ENCODE measurements around the gene KRTAP17-1. TPM values are rescaled to one million over a fixed set of nuclear protein-coding genes. Genes with fewer than 3 reads are reported as not detected.

The KRTAP17-1 gene
- total RNA-seq, 4 donors from 2014 or later = not detected

DNA sequence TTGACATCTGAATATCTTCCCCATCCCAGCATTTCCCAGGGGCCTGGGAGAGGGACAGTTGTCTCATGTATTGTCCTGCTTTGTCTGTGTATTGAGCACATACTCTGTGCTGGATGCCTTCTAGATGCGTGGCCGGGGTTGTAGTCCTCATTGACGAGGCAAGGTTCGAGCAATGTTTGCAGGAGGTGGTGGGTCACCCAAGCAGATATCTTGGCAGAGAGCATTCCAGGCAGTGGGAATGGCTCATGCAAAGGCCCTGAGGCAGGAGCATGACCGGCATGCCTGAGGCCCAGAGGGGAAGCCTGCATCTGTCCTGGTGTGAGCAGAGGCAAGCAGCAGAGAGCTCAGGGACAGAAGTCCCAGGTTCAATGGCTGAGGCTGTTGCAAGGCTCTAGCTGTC, 17.6 kb upstream of the KRTAP17-1 start:
- TF ChIP-seq POLR2A (IDR thresholded peaks at IDR 0.05) = no peak
- TF ChIP-seq, protein P1, sequence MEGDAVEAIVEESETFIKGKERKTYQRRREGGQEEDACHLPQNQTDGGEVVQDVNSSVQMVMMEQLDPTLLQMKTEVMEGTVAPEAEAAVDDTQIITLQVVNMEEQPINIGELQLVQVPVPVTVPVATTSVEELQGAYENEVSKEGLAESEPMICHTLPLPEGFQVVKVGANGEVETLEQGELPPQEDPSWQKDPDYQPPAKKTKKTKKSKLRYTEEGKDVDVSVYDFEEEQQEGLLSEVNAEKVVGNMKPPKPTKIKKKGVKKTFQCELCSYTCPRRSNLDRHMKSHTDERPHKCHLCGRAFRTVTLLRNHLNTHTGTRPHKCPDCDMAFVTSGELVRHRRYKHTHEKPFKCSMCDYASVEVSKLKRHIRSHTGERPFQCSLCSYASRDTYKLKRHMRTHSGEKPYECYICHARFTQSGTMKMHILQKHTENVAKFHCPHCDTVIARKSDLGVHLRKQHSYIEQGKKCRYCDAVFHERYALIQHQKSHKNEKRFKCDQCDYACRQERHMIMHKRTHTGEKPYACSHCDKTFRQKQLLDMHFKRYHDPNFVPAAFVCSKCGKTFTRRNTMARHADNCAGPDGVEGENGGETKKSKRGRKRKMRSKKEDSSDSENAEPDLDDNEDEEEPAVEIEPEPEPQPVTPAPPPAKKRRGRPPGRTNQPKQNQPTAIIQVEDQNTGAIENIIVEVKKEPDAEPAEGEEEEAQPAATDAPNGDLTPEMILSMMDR (IDR thresholded peaks at IDR 0.05) = no peak
- H3K9me3 ChIP-seq = no peaks in the 10 kb centered on the region
- no peak overlapping the region for H3K4me3 ChIP-seq
- H3K4me1 ChIP-seq = no peaks in the 10 kb centered on the region
- no peak for DNase-seq
- H3K36me3 ChIP-seq = no peaks in the 10 kb centered on the region
- H3K27ac ChIP-seq = no peak overlapping the region
- no peaks in the 10 kb centered on the region for H3K27me3 ChIP-seq

DNA sequence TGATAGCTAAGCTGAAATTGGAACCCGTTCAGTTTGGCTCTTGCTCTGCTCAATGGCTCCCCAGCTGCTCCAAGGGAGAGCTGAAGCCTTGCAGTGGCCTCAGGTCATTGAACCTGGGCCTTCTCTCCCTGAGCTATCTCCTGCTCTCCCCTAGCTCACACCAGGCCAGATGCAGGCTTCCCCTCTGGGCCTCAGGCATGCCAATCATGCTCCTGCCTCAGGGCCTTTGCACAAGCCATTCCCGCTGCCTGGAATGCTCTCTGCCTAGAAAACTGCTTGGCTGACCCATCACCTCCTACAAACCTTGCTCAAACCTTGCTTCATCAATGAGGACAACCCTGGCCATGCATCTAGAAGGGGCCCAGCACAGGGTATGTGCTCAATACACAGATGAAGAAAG, 16.7 kb upstream of the KRTAP17-1 start:
- TF ChIP-seq POLR2A (IDR thresholded peaks at IDR 0.05) = no peak
- TF ChIP-seq, protein P1 (IDR thresholded peaks at IDR 0.05) = no peak
- H3K27me3 ChIP-seq = no peaks in the 10 kb centered on the region
- no peak for DNase-seq
- no peaks in the 10 kb centered on the region for H3K4me1 ChIP-seq
- H3K4me3 ChIP-seq = no peak overlapping the region
- H3K27ac ChIP-seq = no peak overlapping the region
- H3K9me3 ChIP-seq = no peaks in the 10 kb centered on the region
- H3K36me3 ChIP-seq = no peaks in the 10 kb centered on the region

DNA sequence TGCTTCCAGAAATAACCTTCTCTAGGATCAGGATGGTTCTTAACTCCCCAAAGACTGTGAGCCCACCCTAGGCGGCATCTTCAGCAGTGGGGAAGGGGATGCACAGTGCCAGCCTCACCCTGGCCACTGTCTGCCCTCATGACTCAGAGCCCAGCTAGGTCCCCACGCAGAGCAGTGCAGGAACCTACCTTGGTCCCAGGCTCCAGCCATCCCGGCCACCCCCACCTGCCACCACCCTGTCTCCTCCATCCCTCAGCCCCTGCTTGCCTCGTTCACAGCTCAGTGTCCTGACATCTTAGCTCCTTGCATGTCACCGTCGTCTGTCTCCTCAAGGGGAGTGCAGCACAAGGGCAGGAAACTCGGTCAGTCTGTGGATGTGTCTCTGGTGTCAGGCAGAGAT, 16.1 kb upstream of the KRTAP17-1 start:
- Histone ChIP-seq H3K4me1 (no peaks in the 10 kb centered on the region), H3K27me3 (no peaks in the 10 kb centered on the region), H3K4me3 (no peak overlapping the region), H3K36me3 (no peaks in the 10 kb centered on the region), H3K9me3 (no peaks in the 10 kb centered on the region), H3K27ac (no peak overlapping the region)
- no peak for DNase-seq
- TF ChIP-seq, protein P1 (IDR thresholded peaks at IDR 0.05) = no peak

DNA sequence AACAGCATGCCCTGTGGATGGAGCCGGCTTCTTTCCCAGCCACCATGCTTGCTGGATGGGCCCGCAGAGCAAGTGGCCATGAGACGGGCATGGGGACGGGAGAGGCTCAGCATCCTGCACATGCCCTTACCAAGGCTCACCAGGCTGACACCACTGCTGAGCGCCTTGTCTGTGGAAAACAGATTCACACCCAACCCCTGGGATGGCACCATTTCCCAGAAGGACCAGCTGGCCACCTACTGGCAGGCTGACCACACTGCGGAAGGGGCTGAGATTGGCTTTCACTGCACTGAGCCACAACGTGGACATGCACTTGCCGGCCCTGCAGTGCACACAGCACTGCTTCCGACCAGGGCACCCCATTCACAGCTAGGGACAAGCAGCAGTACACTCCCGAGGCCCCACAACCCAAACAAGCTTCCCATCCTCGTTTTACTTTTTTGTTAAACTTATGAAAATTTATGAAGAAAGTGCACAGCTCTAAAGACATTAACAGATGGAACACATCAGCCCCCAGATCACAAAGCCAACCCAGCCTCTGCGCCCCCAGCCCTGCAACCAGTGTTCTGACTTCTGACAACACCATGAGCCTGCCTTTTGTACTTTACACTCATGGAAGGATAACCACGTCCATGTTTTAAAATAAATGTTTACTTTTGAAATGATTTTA, 13.9 kb upstream of the KRTAP17-1 start:
- no peak overlapping the region for H3K4me3 ChIP-seq

DNA sequence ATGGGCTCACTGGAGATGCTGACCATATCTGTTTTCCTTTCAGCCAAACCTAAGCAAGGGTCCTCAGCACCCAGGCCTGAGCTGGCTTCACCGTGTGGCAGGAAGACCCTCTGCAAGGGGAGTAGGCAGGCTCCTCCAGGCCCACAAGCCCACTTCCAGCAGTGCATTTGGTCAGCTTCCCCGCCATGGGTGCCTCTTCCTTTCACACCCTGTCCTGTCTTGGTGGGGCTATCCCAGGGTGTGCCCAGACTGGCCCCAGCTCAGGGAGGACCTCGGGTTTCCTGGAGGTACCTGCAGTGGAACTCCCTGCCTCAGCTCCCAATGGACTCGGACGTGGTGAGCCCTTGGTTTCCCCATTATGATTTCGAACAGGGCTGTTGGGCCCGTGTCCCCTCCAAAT, 12.7 kb upstream of the KRTAP17-1 start:
- DNase-seq = no peak
- Histone ChIP-seq H3K27ac (no peak overlapping the region), H3K9me3 (no peaks in the 10 kb centered on the region), H3K4me1 (no peaks in the 10 kb centered on the region), H3K36me3 (no peaks in the 10 kb centered on the region), H3K27me3 (no peaks in the 10 kb centered on the region), H3K4me3 (no peak overlapping the region)
- no peak for TF ChIP-seq POLR2A (IDR thresholded peaks at IDR 0.05)
- TF ChIP-seq, protein P1 (IDR thresholded peaks at IDR 0.05) = no peak

More for the DNA sequence above, 13.9 kb upstream of the KRTAP17-1 start:
- TF ChIP-seq, protein P1 (IDR thresholded peaks at IDR 0.05) = peak in 5 of 6 experiments; percentile 11 to 72 (median 69)
- no peak for TF ChIP-seq POLR2A (IDR thresholded peaks at IDR 0.05)
- no peaks in the 10 kb centered on the region for H3K9me3 ChIP-seq
- no peak overlapping the region for H3K27ac ChIP-seq
- no peaks in the 10 kb centered on the region for H3K36me3 ChIP-seq
- DNase-seq = peak in 2 of 3 donors; percentile 71 to 74
- H3K4me1 ChIP-seq = no peaks in the 10 kb centered on the region
- H3K27me3 ChIP-seq = no peaks in the 10 kb centered on the region
